Measurements from ENCODE around the gene KCNE4. TPM values are rescaled to one million over a fixed set of nuclear protein-coding genes. Genes with fewer than 3 reads are reported as not detected.

KCNE4 gene
- polyA plus RNA-seq, 1 of the 3 experiments (the other 2 are of a cell fraction) = 0.20 TPM

GRCh38 chr2:223007531-223007930 is 44.5 kb upstream of the KCNE4 start:
- Histone ChIP-seq H3K4me3 (ENCODE audit: low read depth in 2 of 2, low read length in 1 of 2) (no peak overlapping the region), H3K27me3 (ENCODE audit: insufficient read depth) (no peaks in the 10 kb centered on the region), H4K20me1 (ENCODE audit: insufficient read depth) (no peaks in the 10 kb centered on the region), H3K9me3 (no peaks in the 10 kb centered on the region), H3K36me3 (replicated peaks in 1 of 2; ENCODE audit: control insufficient read depth in 1 of 2, insufficient read depth in 2 of 2, low read length in 1 of 2) (no peaks in the 10 kb centered on the region), H3K9me2 (no peaks in the 10 kb centered on the region), H3F3A (replicated peaks; ENCODE audit: insufficient read depth) (peaks cover 3% of the 10 kb centered on the region), H2AFZ (ENCODE audit: low read depth) (no peak overlapping the region; the same call in 1 of the 2 replicates), H3K79me2 (ENCODE audit: insufficient read depth) (no peaks in the 10 kb centered on the region), H3K27ac (ENCODE audit: low read depth in 2 of 2, low read length in 1 of 2) (peak overlapping the region in 1 of 2 experiments; percentile 44; a peak in 2 of 4 replicates), H3K4me1 (ENCODE audit: control insufficient read depth in 1 of 2, insufficient read depth in 2 of 2, low read depth in 1 of 2, low read length in 1 of 2) (peaks cover 0 to 5% of the 10 kb centered on the region in 2 experiments; a peak in 1 of 4 replicates), H3K4me2 (no peak overlapping the region), H3K9ac (no peak overlapping the region)
- CTCF ChIA-PET = no interaction called here
- POLR2A ChIA-PET = no interaction called here
- 54% methylated on average over 2 of the region's 2 CpGs for WGBS (ENCODE audit: low lambda C conversion rate)
- no peak for DNase-seq
- TF ChIP-seq FOXM1 (IDR thresholded peaks at IDR 0.05; ENCODE audit: low read depth) (0 out of 2 replicates have a peak, but pooled peaks have one; percentile 13), FOXJ3 (CRISPR knock-in tag; IDR thresholded peaks at IDR 0.05) (no peak)

- TF ChIP-seq MAX (IDR thresholded peaks at IDR 0.05; ENCODE audit: low read depth) (no peak), PBX3 (IDR thresholded peaks at IDR 0.05) (no peak), REST (IDR thresholded peaks at IDR 0.05; ENCODE audit: low read depth, low read length) (no peak), SIN3A (IDR thresholded peaks at IDR 0.05; ENCODE audit: borderline replicate concordance, low read depth, low read length) (no peak), EZH2phosphoT487 (IDR thresholded peaks at IDR 0.05; ENCODE audit: borderline replicate concordance, low read depth) (no peak), TEAD4 (IDR thresholded peaks at IDR 0.05; ENCODE audit: borderline replicate concordance, insufficient read depth) (no peak), GATA2 (CRISPR knock-in tag; IDR thresholded peaks at IDR 0.05) (no peak), FOSL2 (IDR thresholded peaks at IDR 0.05; ENCODE audit: borderline replicate concordance, low read depth) (no peak), TCF12 (IDR thresholded peaks at IDR 0.05) (no peak), RXRA (IDR thresholded peaks at IDR 0.05; ENCODE audit: borderline replicate concordance, low read depth) (no peak), MEF2A (IDR thresholded peaks at IDR 0.05; ENCODE audit: borderline replicate concordance, low read depth) (no peak), GABPA (IDR thresholded peaks at IDR 0.05; ENCODE audit: low read depth) (no peak), POLR2AphosphoS5 (IDR thresholded peaks at IDR 0.05; ENCODE audit: low read depth, low read length) (no peak)
- no peaks in the 10 kb centered on the region for H3K9me3 ChIP-seq
- H3K27me3 ChIP-seq (ENCODE audit: insufficient read depth) = no peaks in the 10 kb centered on the region
- peaks cover 0 to 5% of the 10 kb centered on the region in 2 experiments; a peak in 1 of 4 replicates for H3K4me1 ChIP-seq (ENCODE audit: control insufficient read depth in 1 of 2, insufficient read depth in 2 of 2, low read depth in 1 of 2, low read length in 1 of 2)
- no peak overlapping the region for H3K4me2 ChIP-seq
- DNase-seq = no peak
- peak overlapping the region in 1 of 2 experiments; percentile 44; a peak in 2 of 4 replicates for H3K27ac ChIP-seq (ENCODE audit: low read depth in 2 of 2, low read length in 1 of 2)
- H3F3A ChIP-seq (replicated peaks; ENCODE audit: insufficient read depth) = peaks cover 3% of the 10 kb centered on the region
- no peaks in the 10 kb centered on the region for H4K20me1 ChIP-seq (ENCODE audit: insufficient read depth)
- H3K9me2 ChIP-seq = no peaks in the 10 kb centered on the region
- no peaks in the 10 kb centered on the region for H3K79me2 ChIP-seq (ENCODE audit: insufficient read depth)
- 71% methylated on average over 6 of the region's 6 CpGs for WGBS (ENCODE audit: low lambda C conversion rate)
- no peak overlapping the region for H2AFZ ChIP-seq (ENCODE audit: low read depth)
- POLR2A ChIA-PET = no interaction called here
- H3K36me3 ChIP-seq (replicated peaks in 1 of 2; ENCODE audit: control insufficient read depth in 1 of 2, insufficient read depth in 2 of 2, low read length in 1 of 2) = no peaks in the 10 kb centered on the region
- no peak overlapping the region for H3K9ac ChIP-seq
- no peak overlapping the region for H3K4me3 ChIP-seq (ENCODE audit: low read depth in 2 of 2, low read length in 1 of 2)
- CTCF ChIA-PET = no interaction called here
Observed at GRCh38 chr2:223008162-223008561, 43.8 kb upstream of the KCNE4 start.

All from SK-N-SH (cell line).